GM21360 (cell line): ENCODE results near the gene OR2F2.

ENCODE experiments used
- ATAC-seq: cut with Tn5 transposase; IDR thresholded peaks from one replicate; pipeline ENCODE4 v1.9.1; 2021; ENCODE audit warnings: mild to moderate bottlenecking, moderate library complexity; ENCODE audit not compliant: unreplicated experiment

OR2F2 gene

GRCh38 chr7:143913945-143914615 lies 21.0 kb upstream of the OR2F2 start:
- no peak for ATAC-seq

DNA sequence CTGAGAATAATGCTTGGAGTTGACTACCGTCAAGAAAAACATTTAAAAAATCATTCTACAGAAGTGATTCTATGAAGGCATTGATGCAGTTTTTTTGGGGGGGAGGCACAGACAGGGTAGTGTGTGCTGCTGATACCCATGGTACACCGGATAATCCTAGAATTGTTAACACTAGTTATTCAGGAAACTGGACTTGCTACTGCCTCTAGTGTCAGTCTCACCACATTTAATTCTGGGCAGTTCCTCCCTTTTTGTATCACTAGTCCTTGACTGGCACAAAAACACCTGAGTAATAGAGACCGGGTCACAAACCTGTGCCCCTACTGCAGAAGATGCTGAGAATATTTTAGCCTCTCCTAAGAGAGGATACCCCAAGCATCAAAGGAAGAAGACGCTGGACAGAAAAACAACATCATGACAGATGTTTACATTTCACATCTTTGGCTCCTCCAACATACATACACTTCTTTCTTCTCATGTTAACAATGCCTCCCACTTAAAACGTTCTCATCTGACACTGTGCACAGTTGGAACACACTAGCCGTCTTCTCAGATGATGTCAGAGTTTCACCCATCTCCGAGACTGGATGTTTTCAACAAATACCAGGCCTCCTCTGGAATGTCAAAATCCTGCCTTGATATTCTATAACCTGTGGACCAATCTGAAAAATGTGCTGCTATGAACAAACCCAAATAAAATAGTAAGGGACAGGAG lies 19.9 kb upstream of the OR2F2 start:
- no peak for ATAC-seq

DNA sequence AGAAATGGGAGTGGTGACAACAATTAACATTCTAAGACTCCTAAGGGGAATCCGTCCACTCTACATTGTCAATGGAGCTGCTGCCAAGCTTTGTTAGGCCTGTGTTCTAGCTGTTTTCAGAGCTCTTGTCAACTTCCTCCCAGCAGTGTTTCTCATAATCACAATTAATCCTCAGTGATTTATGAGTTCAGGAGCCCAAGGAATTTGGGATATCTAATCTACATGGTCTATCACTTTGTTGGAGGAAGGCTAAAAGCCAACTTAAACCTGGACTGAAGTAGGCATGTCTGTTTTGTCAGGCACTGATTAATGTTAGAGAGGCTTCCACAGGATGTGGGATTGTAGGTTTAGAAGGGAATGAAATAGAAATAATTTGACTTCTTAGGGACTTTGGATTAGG lies 10.2 kb upstream of the OR2F2 start:
- no peak for ATAC-seq

DNA sequence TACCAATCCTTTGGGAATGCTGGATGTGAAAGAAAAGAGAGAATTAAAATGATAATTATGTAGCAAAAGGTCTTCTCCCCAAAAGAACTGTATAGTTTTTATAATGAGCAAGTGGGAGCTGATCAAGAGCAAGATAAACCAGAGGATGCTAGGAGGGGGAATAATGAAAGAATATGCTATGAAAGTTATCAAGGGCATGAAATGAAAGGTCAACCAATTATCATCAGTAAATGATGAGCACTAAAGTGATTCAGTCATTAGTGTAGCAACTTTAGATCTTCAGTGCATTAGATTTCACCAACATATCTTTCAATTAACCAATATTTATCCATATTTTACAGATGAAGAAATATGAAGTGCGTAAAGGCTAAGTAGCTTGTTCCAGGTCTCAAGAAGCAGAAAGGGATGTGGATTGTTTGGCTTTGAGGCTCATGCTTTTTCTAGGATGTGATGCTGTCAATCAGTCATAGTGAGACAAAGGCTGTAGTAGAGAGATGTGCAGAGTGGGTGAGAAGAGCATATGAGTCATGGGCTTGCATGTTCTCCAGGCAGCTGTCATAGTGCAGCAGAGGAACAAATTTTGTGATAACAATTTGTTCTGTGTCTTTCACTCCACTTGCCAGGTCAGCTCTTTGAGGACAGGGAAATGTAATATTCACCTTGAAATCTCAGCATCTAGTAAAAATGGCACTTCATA lies 5.7 kb upstream of the OR2F2 start:
- ATAC-seq, result peak; percentile 79

- ATAC-seq, result no peak
Observed at GRCh38 chr7:143931739-143932138, 3.3 kb upstream of the OR2F2 start.

GRCh38 chr7:143936087-143937009 lies 1.3 kb downstream of the OR2F2 start:
- ATAC-seq, result no peak

GRCh38 chr7:143938379-143939243 lies 3.6 kb downstream of the OR2F2 start:
- no peak for ATAC-seq

- no peak for ATAC-seq
Observed at GRCh38 chr7:143945423-143945822, 10.4 kb downstream of the OR2F2 start.

- ATAC-seq, result no peak
Observed at GRCh38 chr7:143947111-143947510, 12.1 kb downstream of the OR2F2 start.

- no peak for ATAC-seq
Observed at GRCh38 chr7:143948733-143949132, 13.7 kb downstream of the OR2F2 start.

GRCh38 chr7:143953421-143953820 lies 18.4 kb downstream of the OR2F2 start:
- no peak for ATAC-seq

DNA sequence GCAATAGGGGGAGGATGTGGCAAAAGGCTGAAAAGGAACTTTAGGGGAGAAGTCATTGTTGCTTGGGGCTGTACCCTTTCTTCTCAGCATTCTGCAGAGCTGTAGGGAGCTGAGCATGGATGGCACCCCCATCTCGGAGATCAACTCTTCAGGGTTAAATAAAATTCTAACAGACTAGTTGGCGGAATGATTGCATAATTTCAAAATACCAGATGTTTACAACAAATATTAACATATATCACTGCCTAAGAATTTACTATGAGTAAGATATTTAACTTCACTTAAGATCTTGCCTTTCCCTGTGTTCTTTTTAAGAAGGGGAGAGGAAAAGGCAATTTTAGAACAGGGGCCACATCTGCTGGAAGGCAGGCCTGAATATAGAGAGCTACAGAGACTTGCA lies 19.1 kb downstream of the OR2F2 start:
- ATAC-seq, result no peak

- ATAC-seq, result no peak
Observed at GRCh38 chr7:143954544-143954943, 19.5 kb downstream of the OR2F2 start, which contains the start of gene OR2F1. TSS of gene OR2F1 (plus strand) at chr7:143954844. CDS start at chr7:143959971, 5,127 bp downstream.

DNA sequence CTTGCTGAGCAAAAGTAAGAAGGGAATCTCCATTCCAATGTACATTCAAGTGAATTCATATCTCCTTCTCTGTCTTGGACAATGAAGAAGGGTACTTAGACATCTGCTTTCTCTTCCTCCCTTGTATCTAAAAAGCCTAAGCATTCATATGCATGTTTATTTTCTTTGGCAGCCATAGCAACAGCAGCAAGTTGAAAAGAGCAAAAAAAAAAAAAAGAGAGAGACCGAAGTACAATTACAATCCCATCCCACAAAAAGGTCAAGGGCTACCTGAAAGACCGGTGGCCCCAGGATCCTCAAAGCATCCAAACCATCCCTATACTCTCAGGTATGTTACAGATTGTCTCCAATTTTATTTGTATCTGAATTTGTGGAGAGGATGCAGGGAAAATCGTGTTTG lies 23.7 kb downstream of the OR2F2 start:
- ATAC-seq, result no peak

DNA sequence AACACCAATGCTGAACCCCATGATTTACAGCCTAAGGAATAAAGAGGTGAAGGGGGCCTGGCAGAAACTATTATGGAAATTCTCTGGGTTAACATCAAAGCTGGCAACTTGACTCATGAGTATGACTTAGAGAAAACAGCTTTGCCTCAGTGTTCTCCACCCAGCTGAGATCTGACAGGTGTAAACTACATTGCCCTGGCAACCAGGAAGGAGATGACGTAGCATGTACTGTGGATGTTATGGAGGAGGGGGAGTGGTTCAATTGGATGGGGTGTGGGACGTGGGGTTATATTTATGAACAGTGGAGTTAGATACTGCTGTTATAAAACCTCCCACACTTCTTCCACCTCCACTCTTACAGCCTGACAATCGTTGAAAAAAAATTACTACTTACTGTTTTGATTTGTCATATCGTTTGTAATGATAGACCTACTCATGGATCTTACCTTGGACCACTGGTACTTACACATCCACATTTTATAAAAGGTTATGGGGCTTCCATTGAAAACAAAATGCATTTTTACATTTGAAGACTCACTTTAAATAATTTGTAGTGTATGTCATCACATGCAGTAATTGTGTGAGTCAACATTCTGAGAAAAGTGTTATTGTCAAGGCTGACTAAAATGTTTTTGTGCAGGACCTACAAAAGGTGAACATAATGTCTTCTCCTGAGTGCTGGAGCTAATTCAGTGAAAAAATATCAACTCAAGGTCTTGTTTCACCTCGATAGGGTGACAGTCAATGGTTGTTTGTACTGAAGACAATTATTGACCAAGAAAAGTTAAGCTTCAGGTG lies 26.0 kb downstream of the OR2F2 start:
- ATAC-seq, result no peak

DNA sequence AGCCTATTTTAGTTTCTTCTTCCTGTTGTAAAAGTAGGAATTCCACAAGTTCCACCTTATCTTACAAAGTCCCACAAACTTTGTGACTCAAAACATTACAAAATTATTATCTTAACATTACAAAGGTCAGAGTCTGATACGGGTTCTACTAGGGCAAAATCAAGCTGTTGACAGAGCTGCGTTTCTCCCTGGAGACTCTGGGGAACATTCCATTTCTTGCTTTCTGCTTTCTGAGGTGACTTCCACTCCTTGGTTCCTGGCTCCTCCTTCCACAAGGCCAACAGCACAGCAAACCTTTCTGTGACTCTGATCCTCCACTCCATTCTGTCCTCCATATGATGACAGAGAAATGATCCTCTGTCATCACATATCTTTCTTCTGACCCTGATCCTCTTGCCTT lies 30.2 kb downstream of the OR2F2 start:
- no peak for ATAC-seq

DNA sequence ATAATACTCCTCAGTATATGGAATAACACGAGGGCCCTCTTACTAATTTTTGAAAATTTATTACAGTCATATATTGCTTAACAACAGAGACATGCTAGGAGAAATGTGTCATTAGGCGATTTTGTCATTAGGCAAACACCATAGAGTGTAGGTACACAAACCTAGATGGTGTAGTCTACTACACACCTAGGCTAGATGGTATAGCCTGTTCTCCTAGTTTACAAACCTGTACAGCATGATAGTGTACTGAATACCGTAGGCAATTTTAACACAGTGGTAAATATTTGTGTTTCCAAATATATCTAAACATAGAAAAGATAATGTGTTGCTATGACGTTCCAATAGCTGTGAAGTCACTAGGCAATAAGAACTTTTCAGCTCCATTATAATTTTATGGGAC lies 32.4 kb downstream of the OR2F2 start:
- ATAC-seq, result no peak

DNA sequence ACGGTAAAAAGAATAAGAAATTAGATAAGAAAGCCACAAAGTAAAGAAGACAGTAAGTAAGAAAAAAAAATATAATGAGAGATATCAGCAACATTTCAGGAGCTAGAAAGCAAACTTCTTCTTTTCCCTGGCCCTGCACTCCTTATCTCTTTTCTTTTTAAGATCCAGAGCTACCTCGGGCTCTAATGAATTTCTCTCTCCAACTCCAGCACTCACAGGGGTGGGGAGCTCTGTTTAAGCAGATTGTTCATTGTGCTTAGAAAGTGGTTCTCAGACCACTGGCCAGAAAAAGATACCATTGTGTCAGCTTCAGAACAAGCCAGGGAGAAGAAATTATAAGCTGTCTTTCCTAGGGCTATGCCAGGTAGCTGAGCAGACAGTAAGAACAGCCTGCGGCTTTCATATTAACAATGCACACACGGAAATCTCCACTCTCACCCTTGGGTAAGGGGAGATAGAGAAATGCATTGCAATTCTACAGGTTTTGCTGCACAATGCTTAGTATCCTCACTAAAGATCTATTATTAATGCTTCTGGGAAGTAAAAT lies 38.9 kb downstream of the OR2F2 start:
- ATAC-seq, result no peak

- no peak for ATAC-seq
Observed at GRCh38 chr7:143974459-143974858, 39.4 kb downstream of the OR2F2 start.
